HEK293 (cell line): Measurements from ENCODE around the gene BCAS2.

Experiments used
- GFI1B ChIP-seq: fragments of 450-650 bp; formaldehyde crosslinking; IDR thresholded peaks from 2 replicates; pipeline ENCODE4 v1.5.1; 2016; ENCODE audit warnings: missing biosample characterization, missing genetic modification characterization
- GLI2 ChIP-seq: fragments of 450-650 bp; formaldehyde crosslinking; IDR thresholded peaks from 2 replicates; pipeline ENCODE4; 2017; ENCODE audit warnings: missing biosample characterization, missing genetic modification characterization, low read depth, borderline replicate concordance
- GLI4 ChIP-seq: fragments of 450-650 bp; formaldehyde crosslinking; IDR thresholded peaks from 2 replicates; pipeline ENCODE4 v1.5.1; 2016; ENCODE audit warnings: missing biosample characterization, missing genetic modification characterization
- HIC1 ChIP-seq: fragments of 450-650 bp; formaldehyde crosslinking; IDR thresholded peaks from 2 replicates; pipeline ENCODE4 v1.5.1; 2016; ENCODE audit warnings: missing biosample characterization, missing genetic modification characterization
- INSM2 ChIP-seq: fragments of 450-650 bp; formaldehyde crosslinking; IDR thresholded peaks from 2 replicates; pipeline ENCODE4 v1.5.1; 2016; ENCODE audit warnings: missing biosample characterization, missing genetic modification characterization
- RBAK ChIP-seq: fragments of 450-650 bp; formaldehyde crosslinking; IDR thresholded peaks from 2 replicates; pipeline ENCODE4 v1.5.1; 2016; ENCODE audit warnings: missing biosample characterization, missing genetic modification characterization
- SP2 ChIP-seq: fragments of 450-650 bp; formaldehyde crosslinking; IDR thresholded peaks from 2 replicates; pipeline ENCODE4 v1.5.1; 2016; ENCODE audit warnings: missing biosample characterization, missing genetic modification characterization
- YY1 ChIP-seq: fragments of 450-650 bp; formaldehyde crosslinking; IDR thresholded peaks from 2 replicates; pipeline ENCODE4 v1.5.1; 2018; ENCODE audit warnings: missing biosample characterization, missing genetic modification characterization
- ZBTB10 ChIP-seq: fragments of 450-650 bp; formaldehyde crosslinking; IDR thresholded peaks from 2 replicates; pipeline ENCODE4 v1.5.1; 2016; ENCODE audit warnings: missing biosample characterization, missing genetic modification characterization
- ZBTB21 ChIP-seq: fragments of 450-650 bp; formaldehyde crosslinking; IDR thresholded peaks from 2 replicates; pipeline ENCODE4 v1.5.1; 2017; ENCODE audit warnings: missing biosample characterization, missing genetic modification characterization
- ZBTB49 ChIP-seq: fragments of 450-650 bp; formaldehyde crosslinking; IDR thresholded peaks from 2 replicates; pipeline ENCODE4 v1.5.1; 2016; ENCODE audit warnings: missing biosample characterization, missing genetic modification characterization, low read depth
- ZFP3 ChIP-seq: fragments of 450-650 bp; formaldehyde crosslinking; IDR thresholded peaks from 2 replicates; pipeline ENCODE4 v1.5.1; 2016; ENCODE audit warnings: low read depth, missing biosample characterization, missing genetic modification characterization
- ZNF157 ChIP-seq: fragments of 450-650 bp; formaldehyde crosslinking; IDR thresholded peaks from 2 replicates; pipeline ENCODE4 v1.5.1; 2016; ENCODE audit warnings: missing biosample characterization, missing genetic modification characterization
- ZNF169 ChIP-seq: fragments of 450-650 bp; formaldehyde crosslinking; IDR thresholded peaks from 2 replicates; pipeline ENCODE4 v1.5.1; 2016; ENCODE audit warnings: missing biosample characterization, missing genetic modification characterization
- ZNF19 ChIP-seq: fragments of 450-650 bp; formaldehyde crosslinking; IDR thresholded peaks from 2 replicates; pipeline ENCODE4; 2016; ENCODE audit warnings: missing biosample characterization, missing genetic modification characterization, low read depth
- ZNF2 ChIP-seq: fragments of 450-650 bp; formaldehyde crosslinking; IDR thresholded peaks from 2 replicates; pipeline ENCODE4 v1.5.1; 2016; ENCODE audit warnings: missing biosample characterization, missing genetic modification characterization
- ZNF223 ChIP-seq: fragments of 450-650 bp; formaldehyde crosslinking; IDR thresholded peaks from 2 replicates; pipeline ENCODE4 v1.5.1; 2016; ENCODE audit warnings: missing biosample characterization, missing genetic modification characterization
- ZNF23 ChIP-seq: fragments of 450-650 bp; formaldehyde crosslinking; IDR thresholded peaks from 2 replicates; pipeline ENCODE4 v1.5.1; 2016; ENCODE audit warnings: missing biosample characterization, missing genetic modification characterization, borderline replicate concordance
- ZNF302 ChIP-seq: fragments of 450-650 bp; formaldehyde crosslinking; IDR thresholded peaks from 2 replicates; pipeline ENCODE4 v1.5.1; 2016; ENCODE audit warnings: missing biosample characterization, missing genetic modification characterization, low read depth
- ZNF324 ChIP-seq: fragments of 450-650 bp; formaldehyde crosslinking; IDR thresholded peaks from 2 replicates; pipeline ENCODE4 v1.5.1; 2016; ENCODE audit warnings: missing biosample characterization, missing genetic modification characterization
- ZNF354C ChIP-seq: fragments of 450-650 bp; formaldehyde crosslinking; IDR thresholded peaks from 2 replicates; pipeline ENCODE4 v1.5.1; 2016; ENCODE audit warnings: missing biosample characterization, missing genetic modification characterization, low read depth, borderline replicate concordance
- ZNF530 ChIP-seq: fragments of 450-650 bp; formaldehyde crosslinking; IDR thresholded peaks from 2 replicates; pipeline ENCODE4 v1.5.1; 2016; ENCODE audit warnings: low read depth, missing biosample characterization, missing genetic modification characterization
- ZNF571 ChIP-seq: fragments of 450-650 bp; formaldehyde crosslinking; IDR thresholded peaks from 2 replicates; pipeline ENCODE4 v1.5.0; 2017; ENCODE audit warnings: missing biosample characterization, missing genetic modification characterization
- ZNF621 ChIP-seq: fragments of 450-650 bp; formaldehyde crosslinking; IDR thresholded peaks from 2 replicates; pipeline ENCODE4 v1.5.1; 2017; ENCODE audit warnings: missing biosample characterization, missing genetic modification characterization
- ZNF626 ChIP-seq: fragments of 450-650 bp; sonication (Bioruptor Pico); formaldehyde crosslinking; IDR thresholded peaks from 2 replicates; pipeline ENCODE4 v1.5.1; 2018; ENCODE audit warnings: missing biosample characterization, missing genetic modification characterization, inconsistent platforms
- ZNF670 ChIP-seq: fragments of 450-650 bp; formaldehyde crosslinking; IDR thresholded peaks from 2 replicates; pipeline ENCODE4 v1.5.1; 2016; ENCODE audit warnings: missing biosample characterization, missing genetic modification characterization, low read depth
- ZNF747 ChIP-seq: fragments of 450-650 bp; formaldehyde crosslinking; IDR thresholded peaks from 2 replicates; pipeline ENCODE4 v1.5.1; 2016; ENCODE audit warnings: missing biosample characterization, missing genetic modification characterization
- ZNF791 ChIP-seq: fragments of 450-650 bp; formaldehyde crosslinking; IDR thresholded peaks from 2 replicates; pipeline ENCODE4 v1.5.1; 2016; ENCODE audit warnings: missing biosample characterization, missing genetic modification characterization
- ZSCAN30 ChIP-seq: fragments of 450-650 bp; IDR thresholded peaks from 2 replicates; pipeline ENCODE4 v1.5.1; 2018; ENCODE audit warnings: missing biosample characterization, mild to moderate bottlenecking, missing genetic modification characterization, moderate library complexity
- ZSCAN5A ChIP-seq: fragments of 450-650 bp; formaldehyde crosslinking; IDR thresholded peaks from 2 replicates; pipeline ENCODE4 v1.5.1; 2016; ENCODE audit warnings: missing biosample characterization, missing genetic modification characterization

BCAS2 gene

GRCh38 chr1:114581335-114582287 lies at the start of gene BCAS2 (continued):
- TF ChIP-seq ZBTB10 (tag by site-specific recombination): peak; percentile 49
- TF ChIP-seq ZBTB21 (tag by site-specific recombination): peak; percentile 99
- TF ChIP-seq ZSCAN30 (tag by site-specific recombination): no peak
- no peak for TF ChIP-seq ZNF747 (tag by site-specific recombination)
- TF ChIP-seq ZNF621: no peak
- TF ChIP-seq GFI1B: no peak
- no peak for TF ChIP-seq GLI2 (tag by site-specific recombination)
- no peak for TF ChIP-seq ZNF670 (tag by site-specific recombination)
- TF ChIP-seq ZNF302 (tag by site-specific recombination): no peak; the same call in 1 of the 2 replicates
- TF ChIP-seq GLI4: no peak
- no peak for TF ChIP-seq ZNF169
- TF ChIP-seq ZNF626 (tag by site-specific recombination): no peak
- TF ChIP-seq ZNF530 (tag by site-specific recombination): no peak
- no peak for TF ChIP-seq ZBTB49 (tag by site-specific recombination)
- no peak for TF ChIP-seq ZNF19 (tag by site-specific recombination)
- no peak for TF ChIP-seq ZFP3
- TF ChIP-seq RBAK (tag by site-specific recombination): no peak
- TF ChIP-seq ZNF23 (tag by site-specific recombination): no peak
- no peak for TF ChIP-seq HIC1 (tag by site-specific recombination)
- 0 out of 2 replicates have a peak, but pooled peaks have one; percentile 34 for TF ChIP-seq ZNF2 (tag by site-specific recombination)
- peak; percentile 76 for TF ChIP-seq YY1 (tag by site-specific recombination)
- no peak for TF ChIP-seq ZSCAN5A
- no peak for TF ChIP-seq ZNF157 (tag by site-specific recombination)
- TF ChIP-seq ZNF354C (tag by site-specific recombination): no peak
- TF ChIP-seq ZNF791 (tag by site-specific recombination): no peak
- TF ChIP-seq INSM2 (tag by site-specific recombination): no peak
- no peak for TF ChIP-seq ZNF223
- TF ChIP-seq ZNF324 (tag by site-specific recombination): no peak
- TF ChIP-seq ZNF571 (tag by site-specific recombination): no peak
- TF ChIP-seq SP2: peak; percentile 86
